SK-N-SH treated with all-trans-retinoic acid at 6 μM for 48 hours (cell line): ENCODE measurements around the gene MELK.
A peak's percentile ranks its signal among the peaks of the same experiment; 100 is the strongest.

Experiments used
- ATAC-seq: fragments of 200-7000 bp; cut with Tn5 transposase; 3 replicates; pipeline ENCODE4 v1.9.1; 2020; ENCODE audit warnings: mild to moderate bottlenecking, moderate library complexity
- ARNTL ChIP-seq: fragments of 450-650 bp; formaldehyde crosslinking; IDR thresholded peaks from 2 replicates; pipeline ENCODE4 v1.5.0; 2020; ENCODE audit warnings: low read depth, mild to moderate bottlenecking, moderate library complexity, borderline replicate concordance
- BACH2 ChIP-seq: fragments of 250-450 bp; sonication (Bioruptor Pico); IDR thresholded peaks from 2 replicates; pipeline ENCODE4 v1.9.0; 2021; ENCODE audit warnings: mild to moderate bottlenecking, borderline replicate concordance
- CSDC2 ChIP-seq: fragments of 250-450 bp; sonication (Bioruptor Pico); IDR thresholded peaks from 2 replicates; pipeline ENCODE4 v1.5.0; 2020; ENCODE audit warnings: mild to moderate bottlenecking, moderate library complexity
- ESRRG ChIP-seq: fragments of 250-450 bp; sonication (Bioruptor Pico); IDR thresholded peaks from 2 replicates; pipeline ENCODE4 v1.6.1; 2021; ENCODE audit warnings: mild to moderate bottlenecking
- ISL1 ChIP-seq: fragments of 250-450 bp; sonication (Bioruptor Pico); IDR thresholded peaks from 2 replicates; pipeline ENCODE4 v2.1.2; 2022; ENCODE audit warnings: mild to moderate bottlenecking, moderate library complexity
- OSR1 ChIP-seq: fragments of 250-450 bp; sonication (Bioruptor Pico); IDR thresholded peaks from 2 replicates; pipeline ENCODE4 v1.8.0; 2022; ENCODE audit warnings: moderate library complexity, mild to moderate bottlenecking, inconsistent platforms
- PPARA ChIP-seq: fragments of 250-450 bp; sonication (Bioruptor Pico); IDR thresholded peaks from 2 replicates; pipeline ENCODE4 v1.5.0; 2020; ENCODE audit warnings: mild to moderate bottlenecking, borderline replicate concordance
- SNAI2 ChIP-seq: fragments of 250-450 bp; sonication (Bioruptor Pico); IDR thresholded peaks from 2 replicates; pipeline ENCODE4 v1.5.0; 2020; ENCODE audit warnings: mild to moderate bottlenecking, moderate library complexity
- TCF4 ChIP-seq: fragments of 250-450 bp; sonication (Bioruptor Pico); IDR thresholded peaks from 2 replicates; pipeline ENCODE4 v1.8.0; 2021; ENCODE audit warnings: mild to moderate bottlenecking, moderate library complexity, borderline replicate concordance
- TOX ChIP-seq: fragments of 250-450 bp; sonication (Bioruptor Pico); IDR thresholded peaks from 2 replicates; pipeline ENCODE4 v1.8.0; 2021; ENCODE audit warnings: mild to moderate bottlenecking, moderate library complexity, borderline replicate concordance
- ZC3H10 ChIP-seq: fragments of 250-450 bp; sonication (Bioruptor Pico); IDR thresholded peaks from 2 replicates; pipeline ENCODE4 v1.5.1; 2021; ENCODE audit warnings: mild to moderate bottlenecking, moderate library complexity
- ZFP3 ChIP-seq: fragments of 250-450 bp; sonication (Bioruptor Pico); IDR thresholded peaks from 2 replicates; pipeline ENCODE4 v1.5.0; 2020; ENCODE audit warnings: mild to moderate bottlenecking, moderate library complexity
- ZFP30 ChIP-seq: fragments of 450-650 bp; formaldehyde crosslinking; IDR thresholded peaks from 2 replicates; pipeline ENCODE4 v1.5.0; 2022; ENCODE audit warnings: mild to moderate bottlenecking, moderate library complexity
- ZNF565 ChIP-seq: fragments of 450-650 bp; formaldehyde crosslinking; conservative IDR thresholded peaks from 2 replicates; pipeline ENCODE4 v1.5.0; 2020; ENCODE audit warnings: low read depth, mild to moderate bottlenecking, moderate library complexity
- ZNF70 ChIP-seq: fragments of 450-650 bp; formaldehyde crosslinking; IDR thresholded peaks from 2 replicates; pipeline ENCODE4 v1.5.0; 2020; ENCODE audit warnings: mild to moderate bottlenecking, moderate library complexity
- TF ChIP-seq, protein P1 (sequence below): fragments of 250-450 bp; sonication (Bioruptor Pico); IDR thresholded peaks from 2 replicates; pipeline ENCODE4 v1.5.1; 2021; ENCODE audit warnings: mild to moderate bottlenecking, moderate library complexity
- TF ChIP-seq, protein P2 (sequence below): fragments of 250-450 bp; sonication (Bioruptor Pico); IDR thresholded peaks from 2 replicates; pipeline ENCODE4 v1.8.0; 2020; ENCODE audit warnings: mild to moderate bottlenecking, moderate library complexity, borderline replicate concordance
- TF ChIP-seq, protein P3 (sequence below): fragments of 250-450 bp; sonication (Bioruptor Pico); IDR thresholded peaks from 2 replicates; pipeline ENCODE4 v1.5.0; 2020; ENCODE audit warnings: mild to moderate bottlenecking, moderate library complexity
- TF ChIP-seq, protein P4 (sequence below): fragments of 250-450 bp; sonication (Bioruptor Pico); IDR thresholded peaks from 2 replicates; pipeline ENCODE4 v1.8.0; 2021; ENCODE audit warnings: low read depth, mild to moderate bottlenecking, moderate library complexity, borderline replicate concordance

Gene MELK

DNA sequence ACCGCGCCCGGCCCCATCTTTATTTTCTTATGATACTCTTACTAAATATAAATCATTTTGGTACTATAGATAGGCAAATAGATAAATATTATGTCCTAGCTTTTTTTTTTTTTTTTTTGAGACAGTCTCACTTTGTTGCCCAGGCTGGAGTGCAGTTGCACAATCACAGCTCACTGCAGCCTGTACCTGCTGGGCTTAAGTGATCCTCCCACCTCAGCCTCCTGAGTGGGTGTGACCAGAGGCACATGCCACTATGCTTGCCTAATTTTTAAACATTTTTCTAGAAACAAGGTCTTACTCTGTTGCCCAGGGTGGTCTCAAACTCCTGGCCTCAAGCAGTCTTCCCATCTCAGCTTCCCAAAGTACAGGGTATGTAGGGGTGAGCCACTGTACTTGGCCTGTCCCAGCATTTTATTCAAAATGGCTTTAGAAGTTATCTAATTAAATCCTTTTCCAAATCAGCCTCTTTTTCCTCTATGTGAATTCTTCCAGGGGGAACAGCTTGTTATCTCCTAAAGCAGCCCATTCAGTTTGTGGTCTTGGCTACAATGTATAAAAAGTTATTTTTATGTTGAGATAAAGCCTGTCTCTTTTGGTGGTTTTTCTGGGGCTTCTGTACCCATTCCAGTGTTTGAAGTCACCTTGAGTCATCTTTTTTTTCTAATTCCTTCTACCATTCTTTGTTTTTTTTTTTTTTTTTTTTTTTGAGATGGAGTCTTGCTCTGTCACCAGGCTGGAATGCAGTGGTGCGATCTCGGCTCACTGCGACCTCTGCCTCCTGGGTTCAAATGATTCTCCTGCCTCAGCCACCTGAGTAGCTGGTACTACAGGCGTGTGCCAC is 12.1 kb downstream of the MELK start:
- ATAC-seq: peak; percentile 80
- TF ChIP-seq PPARA (CRISPR knock-in tag): no peak
- no peak for TF ChIP-seq ZFP3 (CRISPR knock-in tag)
- no peak for TF ChIP-seq TCF4 (CRISPR knock-in tag)
- TF ChIP-seq ISL1 (CRISPR knock-in tag): no peak
- TF ChIP-seq, protein P1, sequence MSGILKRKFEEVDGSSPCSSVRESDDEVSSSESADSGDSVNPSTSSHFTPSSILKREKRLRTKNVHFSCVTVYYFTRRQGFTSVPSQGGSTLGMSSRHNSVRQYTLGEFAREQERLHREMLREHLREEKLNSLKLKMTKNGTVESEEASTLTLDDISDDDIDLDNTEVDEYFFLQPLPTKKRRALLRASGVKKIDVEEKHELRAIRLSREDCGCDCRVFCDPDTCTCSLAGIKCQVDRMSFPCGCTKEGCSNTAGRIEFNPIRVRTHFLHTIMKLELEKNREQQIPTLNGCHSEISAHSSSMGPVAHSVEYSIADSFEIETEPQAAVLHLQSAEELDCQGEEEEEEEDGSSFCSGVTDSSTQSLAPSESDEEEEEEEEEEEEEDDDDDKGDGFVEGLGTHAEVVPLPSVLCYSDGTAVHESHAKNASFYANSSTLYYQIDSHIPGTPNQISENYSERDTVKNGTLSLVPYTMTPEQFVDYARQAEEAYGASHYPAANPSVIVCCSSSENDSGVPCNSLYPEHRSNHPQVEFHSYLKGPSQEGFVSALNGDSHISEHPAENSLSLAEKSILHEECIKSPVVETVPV (CRISPR knock-in tag): no peak
- TF ChIP-seq, protein P2, sequence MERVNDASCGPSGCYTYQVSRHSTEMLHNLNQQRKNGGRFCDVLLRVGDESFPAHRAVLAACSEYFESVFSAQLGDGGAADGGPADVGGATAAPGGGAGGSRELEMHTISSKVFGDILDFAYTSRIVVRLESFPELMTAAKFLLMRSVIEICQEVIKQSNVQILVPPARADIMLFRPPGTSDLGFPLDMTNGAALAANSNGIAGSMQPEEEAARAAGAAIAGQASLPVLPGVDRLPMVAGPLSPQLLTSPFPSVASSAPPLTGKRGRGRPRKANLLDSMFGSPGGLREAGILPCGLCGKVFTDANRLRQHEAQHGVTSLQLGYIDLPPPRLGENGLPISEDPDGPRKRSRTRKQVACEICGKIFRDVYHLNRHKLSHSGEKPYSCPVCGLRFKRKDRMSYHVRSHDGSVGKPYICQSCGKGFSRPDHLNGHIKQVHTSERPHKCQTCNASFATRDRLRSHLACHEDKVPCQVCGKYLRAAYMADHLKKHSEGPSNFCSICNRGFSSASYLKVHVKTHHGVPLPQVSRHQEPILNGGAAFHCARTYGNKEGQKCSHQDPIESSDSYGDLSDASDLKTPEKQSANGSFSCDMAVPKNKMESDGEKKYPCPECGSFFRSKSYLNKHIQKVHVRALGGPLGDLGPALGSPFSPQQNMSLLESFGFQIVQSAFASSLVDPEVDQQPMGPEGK (CRISPR knock-in tag): no peak
- no peak for TF ChIP-seq ESRRG (CRISPR knock-in tag)
- TF ChIP-seq ARNTL (CRISPR knock-in tag): no peak
- no peak for TF ChIP-seq TOX (CRISPR knock-in tag)
- no peak for TF ChIP-seq ZNF565 (CRISPR knock-in tag)
- TF ChIP-seq CSDC2 (CRISPR knock-in tag): no peak
- TF ChIP-seq ZFP30 (CRISPR knock-in tag): no peak
- TF ChIP-seq BACH2 (CRISPR knock-in tag): no peak
- no peak for TF ChIP-seq SNAI2 (CRISPR knock-in tag)
- no peak for TF ChIP-seq ZNF70 (CRISPR knock-in tag)
- TF ChIP-seq, protein P3, sequence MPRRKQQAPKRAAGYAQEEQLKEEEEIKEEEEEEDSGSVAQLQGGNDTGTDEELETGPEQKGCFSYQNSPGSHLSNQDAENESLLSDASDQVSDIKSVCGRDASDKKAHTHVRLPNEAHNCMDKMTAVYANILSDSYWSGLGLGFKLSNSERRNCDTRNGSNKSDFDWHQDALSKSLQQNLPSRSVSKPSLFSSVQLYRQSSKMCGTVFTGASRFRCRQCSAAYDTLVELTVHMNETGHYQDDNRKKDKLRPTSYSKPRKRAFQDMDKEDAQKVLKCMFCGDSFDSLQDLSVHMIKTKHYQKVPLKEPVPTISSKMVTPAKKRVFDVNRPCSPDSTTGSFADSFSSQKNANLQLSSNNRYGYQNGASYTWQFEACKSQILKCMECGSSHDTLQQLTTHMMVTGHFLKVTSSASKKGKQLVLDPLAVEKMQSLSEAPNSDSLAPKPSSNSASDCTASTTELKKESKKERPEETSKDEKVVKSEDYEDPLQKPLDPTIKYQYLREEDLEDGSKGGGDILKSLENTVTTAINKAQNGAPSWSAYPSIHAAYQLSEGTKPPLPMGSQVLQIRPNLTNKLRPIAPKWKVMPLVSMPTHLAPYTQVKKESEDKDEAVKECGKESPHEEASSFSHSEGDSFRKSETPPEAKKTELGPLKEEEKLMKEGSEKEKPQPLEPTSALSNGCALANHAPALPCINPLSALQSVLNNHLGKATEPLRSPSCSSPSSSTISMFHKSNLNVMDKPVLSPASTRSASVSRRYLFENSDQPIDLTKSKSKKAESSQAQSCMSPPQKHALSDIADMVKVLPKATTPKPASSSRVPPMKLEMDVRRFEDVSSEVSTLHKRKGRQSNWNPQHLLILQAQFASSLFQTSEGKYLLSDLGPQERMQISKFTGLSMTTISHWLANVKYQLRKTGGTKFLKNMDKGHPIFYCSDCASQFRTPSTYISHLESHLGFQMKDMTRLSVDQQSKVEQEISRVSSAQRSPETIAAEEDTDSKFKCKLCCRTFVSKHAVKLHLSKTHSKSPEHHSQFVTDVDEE (CRISPR knock-in tag): no peak

DNA sequence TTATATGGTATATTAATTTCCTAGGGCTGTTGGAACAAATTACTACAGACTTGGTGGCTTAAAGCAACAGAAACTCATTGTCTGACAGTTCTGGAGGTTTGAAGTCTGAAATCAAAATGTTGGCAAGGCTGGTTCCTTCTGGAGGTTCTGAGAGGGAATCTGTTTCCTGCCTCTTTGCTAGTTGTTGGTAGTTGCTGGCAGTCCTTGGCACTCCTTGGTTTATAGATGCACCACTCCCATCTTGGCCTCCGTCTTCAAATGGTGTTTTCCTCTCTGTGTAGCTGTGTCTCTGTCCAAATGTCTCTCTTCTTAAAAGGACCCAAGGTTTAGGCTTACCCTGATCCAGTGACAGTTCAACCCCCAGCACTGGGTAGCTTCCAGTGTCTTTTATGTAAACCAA is 17.5 kb downstream of the MELK start:
- ATAC-seq: no peak
- TF ChIP-seq OSR1 (CRISPR knock-in tag): no peak
- TF ChIP-seq ZFP3 (CRISPR knock-in tag): no peak

DNA sequence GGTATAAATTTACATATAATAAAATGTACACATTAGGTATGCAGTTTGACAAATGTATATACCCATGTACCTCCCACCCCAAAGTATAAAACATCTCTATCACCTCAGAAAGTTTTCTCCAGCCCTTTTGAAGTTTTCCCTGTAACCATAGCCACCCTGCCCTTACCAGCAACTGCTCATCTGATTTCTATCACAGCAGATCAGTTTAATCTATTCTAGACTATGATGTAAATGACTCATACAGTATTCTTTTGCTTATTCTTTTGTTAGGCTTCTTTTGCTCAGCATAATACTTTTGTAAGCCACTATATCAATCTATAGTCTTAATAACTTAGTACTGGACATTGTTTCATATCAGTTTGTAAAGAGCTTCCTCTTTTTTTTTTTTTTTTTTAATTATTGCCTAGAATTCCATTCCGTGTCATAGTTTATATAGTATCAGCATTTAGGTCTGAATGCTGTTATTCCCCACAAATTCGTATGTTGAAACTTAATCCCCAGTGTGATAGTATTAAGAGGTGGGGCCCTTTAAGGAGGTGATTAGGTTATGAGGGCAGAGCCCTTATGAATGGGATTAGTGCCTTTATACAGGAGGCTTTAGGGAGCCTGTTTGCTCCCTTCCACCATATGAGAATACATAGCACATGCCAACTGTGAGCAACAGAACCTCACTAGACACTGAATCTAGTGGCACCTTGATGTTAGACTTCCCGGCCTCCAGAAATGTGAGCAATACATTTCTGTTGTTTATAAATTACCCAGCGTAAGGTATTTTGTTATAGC is 20.3 kb downstream of the MELK start:
- ATAC-seq: peak; percentile 89

More for the DNA sequence above, 20.3 kb downstream of the MELK start:
- TF ChIP-seq, protein P4, sequence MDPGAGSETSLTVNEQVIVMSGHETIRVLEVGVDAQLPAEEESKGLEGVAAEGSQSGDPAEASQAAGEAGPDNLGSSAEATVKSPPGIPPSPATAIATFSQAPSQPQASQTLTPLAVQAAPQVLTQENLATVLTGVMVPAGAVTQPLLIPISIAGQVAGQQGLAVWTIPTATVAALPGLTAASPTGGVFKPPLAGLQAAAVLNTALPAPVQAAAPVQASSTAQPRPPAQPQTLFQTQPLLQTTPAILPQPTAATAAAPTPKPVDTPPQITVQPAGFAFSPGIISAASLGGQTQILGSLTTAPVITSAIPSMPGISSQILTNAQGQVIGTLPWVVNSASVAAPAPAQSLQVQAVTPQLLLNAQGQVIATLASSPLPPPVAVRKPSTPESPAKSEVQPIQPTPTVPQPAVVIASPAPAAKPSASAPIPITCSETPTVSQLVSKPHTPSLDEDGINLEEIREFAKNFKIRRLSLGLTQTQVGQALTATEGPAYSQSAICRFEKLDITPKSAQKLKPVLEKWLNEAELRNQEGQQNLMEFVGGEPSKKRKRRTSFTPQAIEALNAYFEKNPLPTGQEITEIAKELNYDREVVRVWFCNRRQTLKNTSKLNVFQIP (CRISPR knock-in tag): no peak
- TF ChIP-seq ZFP3 (CRISPR knock-in tag) (no peak), CSDC2 (CRISPR knock-in tag) (no peak), ZC3H10 (CRISPR knock-in tag) (no peak), ZNF70 (CRISPR knock-in tag) (no peak), ARNTL (CRISPR knock-in tag) (no peak), PPARA (CRISPR knock-in tag) (no peak)
- TF ChIP-seq, protein P2 (CRISPR knock-in tag): no peak
- TF ChIP-seq, all 23 proteins: peak for 0
